Fibroblast of lung (primary cell): ENCODE data around the gene PHF10.

Experiments used
- EZH2 ChIP-seq: IDR thresholded peaks from 2 replicates; pipeline ENCODE4 v1.5.1; 2012; ENCODE audit warnings: low read length, control low read depth, mild to moderate bottlenecking; ENCODE audit errors: missing control alignments
- TF ChIP-seq, protein P1 (sequence below), 2 donors: IDR thresholded peaks in 1 of 2; conservative IDR thresholded peaks in 1 of 2; 1 replicate in 1 of 2; 2 replicates in 1 of 2; pipeline ENCODE4 v1.5.1; 2011 to 2012; ENCODE audit warnings: low read length in 2 of 2, control low read depth in 1 of 2, inconsistent platforms in 1 of 2, low read depth in 1 of 2, mild to moderate bottlenecking in 1 of 2

DNA sequence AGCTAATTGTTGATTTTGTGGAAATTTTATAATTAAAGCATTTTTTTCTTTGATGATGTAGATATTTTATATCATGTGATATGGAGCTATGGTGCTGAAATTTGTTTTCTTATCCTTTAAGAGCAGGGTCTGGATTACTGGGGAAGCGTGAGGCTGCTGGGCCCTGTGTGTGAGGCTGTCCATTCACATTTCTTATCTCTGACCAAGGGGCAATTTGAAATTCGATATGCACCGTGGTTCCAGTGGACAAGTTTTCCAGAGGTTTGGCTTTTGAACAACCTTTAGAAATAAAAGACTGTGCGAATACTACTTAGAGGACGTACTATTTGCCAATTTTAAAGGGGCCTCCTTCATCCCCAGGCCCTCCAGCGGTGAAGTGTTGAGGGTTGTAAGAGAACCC, 30.9 kb upstream of the PHF10 start:
- TF ChIP-seq, protein P1, sequence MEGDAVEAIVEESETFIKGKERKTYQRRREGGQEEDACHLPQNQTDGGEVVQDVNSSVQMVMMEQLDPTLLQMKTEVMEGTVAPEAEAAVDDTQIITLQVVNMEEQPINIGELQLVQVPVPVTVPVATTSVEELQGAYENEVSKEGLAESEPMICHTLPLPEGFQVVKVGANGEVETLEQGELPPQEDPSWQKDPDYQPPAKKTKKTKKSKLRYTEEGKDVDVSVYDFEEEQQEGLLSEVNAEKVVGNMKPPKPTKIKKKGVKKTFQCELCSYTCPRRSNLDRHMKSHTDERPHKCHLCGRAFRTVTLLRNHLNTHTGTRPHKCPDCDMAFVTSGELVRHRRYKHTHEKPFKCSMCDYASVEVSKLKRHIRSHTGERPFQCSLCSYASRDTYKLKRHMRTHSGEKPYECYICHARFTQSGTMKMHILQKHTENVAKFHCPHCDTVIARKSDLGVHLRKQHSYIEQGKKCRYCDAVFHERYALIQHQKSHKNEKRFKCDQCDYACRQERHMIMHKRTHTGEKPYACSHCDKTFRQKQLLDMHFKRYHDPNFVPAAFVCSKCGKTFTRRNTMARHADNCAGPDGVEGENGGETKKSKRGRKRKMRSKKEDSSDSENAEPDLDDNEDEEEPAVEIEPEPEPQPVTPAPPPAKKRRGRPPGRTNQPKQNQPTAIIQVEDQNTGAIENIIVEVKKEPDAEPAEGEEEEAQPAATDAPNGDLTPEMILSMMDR (conservative IDR thresholded peaks at IDR 0.05 in 1 of 2, IDR thresholded peaks at IDR 0.05 in 1 of 2; ENCODE audit: low read depth in 1 of 2, low read length in 2 of 2), result no peak
- TF ChIP-seq EZH2, result no peak
